Esophagus muscularis mucosa (tissue), 4 donors: ENCODE measurements around the gene CNFN. TPM values are rescaled to one million over a fixed set of nuclear protein-coding genes. Genes with fewer than 3 reads are reported as not detected.
A peak's percentile ranks its signal among the peaks of the same experiment; 100 is the strongest.

Experiments used
- DNase-seq: peaks from one replicate; pipeline ENCODE4 v3.0.0-alpha.2; 2017; ENCODE audit errors: extremely low spot score
- H3K27ac ChIP-seq, 4 donors: fragments of 200-600 bp; sonication (generic); replicated peaks in 1 of 4; 1 replicate in 3 of 4; 2 replicates in 1 of 4; pipeline ENCODE4 v1.5.1; 2016 to 2019; ENCODE audit warnings: mild to moderate bottlenecking in 1 of 4
- H3K27me3 ChIP-seq, 4 donors: fragments of 200-600 bp; sonication (generic); one replicate each; pipeline versions ENCODE4 v1.5.1 to v1.6.0; 2016 to 2019
- H3K36me3 ChIP-seq, 4 donors: fragments of 200-600 bp; sonication (generic); one replicate each; pipeline ENCODE4 v1.5.1; 2016 to 2019
- H3K4me1 ChIP-seq, 4 donors: fragments of 200-600 bp; sonication (generic); one replicate each; pipeline ENCODE4 v1.5.1; 2016 to 2019
- H3K4me3 ChIP-seq, 4 donors: fragments of 200-600 bp; sonication (generic); 1 replicate in 2 of 4; 2 replicates in 2 of 4; pipeline ENCODE4 v1.5.1; 2016 to 2019; ENCODE audit warnings: mild to moderate bottlenecking in 4 of 4, moderate library complexity in 1 of 4
- H3K9me3 ChIP-seq, 4 donors: fragments of 200-600 bp; sonication (generic); 1 replicate in 3 of 4; 2 replicates in 1 of 4; pipeline ENCODE4 v1.5.1; 2016 to 2019
- EP300 ChIP-seq: sonication (generic); formaldehyde crosslinking; IDR thresholded peaks from one replicate; pipeline ENCODE4 v1.6.1; 2017; ENCODE audit warnings: antibody characterized with exemption
- POLR2A ChIP-seq: fragments of 450-650 bp; IDR thresholded peaks from one replicate; pipeline ENCODE4 v1.6.1; 2017; ENCODE audit warnings: antibody characterized with exemption, moderate library complexity, mild to moderate bottlenecking, low read depth
- POLR2AphosphoS5 ChIP-seq, 2 donors: sonication (generic); formaldehyde crosslinking; IDR thresholded peaks; one replicate each; pipeline ENCODE4 v1.6.1; 2017; ENCODE audit warnings: antibody characterized with exemption in 2 of 2
- WGBS: methylation state at CpG from one replicate; pipeline ENCODE4 v1.1.5; 2018; 5-methylcytosine and 5-hydroxymethylcytosine counted together
- intact Hi-C: fragments of 100-400 bp; cut with DNase I; formaldehyde crosslinking; loops from one replicate; pipeline ENCODE4 v1.15.1; 2023
- total RNA-seq, 4 donors: library from RNA; depleted of rRNA; stranded (reverse); fragments of >200 nt; gene quantifications; one replicate each; pipeline versions ENCODE4 v1.1.0 to v1.2.1, GENCODE V29; 2016
- TF ChIP-seq, protein P1 (sequence below), 3 experiments: fragments of 200-600 bp in 2 of 3; fragments of 450-650 bp in 1 of 3; sonication (generic) in 2 of 3; IDR thresholded peaks; one replicate each; pipeline ENCODE4 v1.5.1; 2017 to 2019; ENCODE audit warnings: antibody characterized with exemption in 3 of 3, mild to moderate bottlenecking in 2 of 3, moderate library complexity in 1 of 3

The CNFN gene
- total RNA-seq, 4 donors from 2014 or later: 0.92 to 2.5 TPM; not detected in 2

DNA sequence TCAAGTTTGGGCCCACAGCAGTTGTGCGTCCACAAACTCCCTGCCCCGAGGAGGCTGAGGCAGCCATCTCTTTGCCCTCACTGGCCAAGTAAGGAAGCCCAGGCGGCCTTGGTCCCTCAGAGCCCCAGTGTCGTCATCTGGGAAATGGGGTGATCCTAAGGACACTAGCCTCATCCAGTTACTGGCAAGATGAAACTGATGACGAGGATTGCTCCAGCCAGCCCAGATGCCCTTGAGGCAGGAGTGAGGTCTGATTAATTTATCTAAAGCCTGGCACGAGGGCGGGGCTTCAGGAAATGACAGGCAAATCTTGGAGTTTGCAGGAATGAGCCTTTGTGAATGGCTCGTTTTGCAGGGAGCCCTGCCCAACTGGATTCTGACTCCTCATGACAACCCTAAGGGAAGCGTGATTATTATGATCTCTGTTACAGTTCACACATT lies 31.5 kb upstream of the CNFN start:
- H3K27ac ChIP-seq: peak overlapping the region; percentile 30 to 81 (median 56)

GRCh38 chr19:42421101-42421500 lies 31.0 kb upstream of the CNFN start:
- WGBS: 83% methylated on average over 4 of the region's 4 CpGs
- H3K27me3 ChIP-seq: no peaks in the 10 kb centered on the region
- TF ChIP-seq POLR2A (no peak), EP300 (no peak), POLR2AphosphoS5 (IDR thresholded peaks at IDR 0.05) (no peak)
- TF ChIP-seq, protein P1, sequence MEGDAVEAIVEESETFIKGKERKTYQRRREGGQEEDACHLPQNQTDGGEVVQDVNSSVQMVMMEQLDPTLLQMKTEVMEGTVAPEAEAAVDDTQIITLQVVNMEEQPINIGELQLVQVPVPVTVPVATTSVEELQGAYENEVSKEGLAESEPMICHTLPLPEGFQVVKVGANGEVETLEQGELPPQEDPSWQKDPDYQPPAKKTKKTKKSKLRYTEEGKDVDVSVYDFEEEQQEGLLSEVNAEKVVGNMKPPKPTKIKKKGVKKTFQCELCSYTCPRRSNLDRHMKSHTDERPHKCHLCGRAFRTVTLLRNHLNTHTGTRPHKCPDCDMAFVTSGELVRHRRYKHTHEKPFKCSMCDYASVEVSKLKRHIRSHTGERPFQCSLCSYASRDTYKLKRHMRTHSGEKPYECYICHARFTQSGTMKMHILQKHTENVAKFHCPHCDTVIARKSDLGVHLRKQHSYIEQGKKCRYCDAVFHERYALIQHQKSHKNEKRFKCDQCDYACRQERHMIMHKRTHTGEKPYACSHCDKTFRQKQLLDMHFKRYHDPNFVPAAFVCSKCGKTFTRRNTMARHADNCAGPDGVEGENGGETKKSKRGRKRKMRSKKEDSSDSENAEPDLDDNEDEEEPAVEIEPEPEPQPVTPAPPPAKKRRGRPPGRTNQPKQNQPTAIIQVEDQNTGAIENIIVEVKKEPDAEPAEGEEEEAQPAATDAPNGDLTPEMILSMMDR (IDR thresholded peaks at IDR 0.05): no peak
- H3K4me1 ChIP-seq: peaks cover 36 to 45% (median 42%) of the 10 kb centered on the region in 4 donors
- H3K36me3 ChIP-seq: peaks cover 0 to 4% (median 0%) of the 10 kb centered on the region in 4 donors
- H3K4me3 ChIP-seq: no peak overlapping the region
- no peaks in the 10 kb centered on the region for H3K9me3 ChIP-seq
- no peak for DNase-seq
- intact Hi-C loops: no loop called here
- peak overlapping the region; percentile 18 to 38 (median 33) for H3K27ac ChIP-seq

More for the DNA sequence above, 31.5 kb upstream of the CNFN start:
- intact Hi-C loops: no loop called here
- no peak for DNase-seq
- peak; percentile 38 to 44 for TF ChIP-seq POLR2AphosphoS5 (IDR thresholded peaks at IDR 0.05)
- TF ChIP-seq POLR2A: no peak
- TF ChIP-seq, protein P1 (IDR thresholded peaks at IDR 0.05): no peak
- TF ChIP-seq EP300: no peak
- Histone ChIP-seq H3K27me3 (no peaks in the 10 kb centered on the region), H3K4me3 (no peak overlapping the region), H3K36me3 (peaks cover 0 to 4% (median 0%) of the 10 kb centered on the region in 4 donors), H3K9me3 (no peaks in the 10 kb centered on the region), H3K4me1 (peaks cover 36 to 45% (median 43%) of the 10 kb centered on the region in 4 donors)
- 76% methylated on average over 7 of the region's 9 CpGs for WGBS

- H3K9me3 ChIP-seq: no peaks in the 10 kb centered on the region
- 42% methylated on average over 9 of the region's 10 CpGs for WGBS
- DNase-seq: no peak
- H3K4me3 ChIP-seq: no peak overlapping the region
- no peaks in the 10 kb centered on the region for H3K27me3 ChIP-seq
- no peak for TF ChIP-seq POLR2A
- TF ChIP-seq, protein P1 (IDR thresholded peaks at IDR 0.05): peak; percentile 27 to 42 (median 40)
- TF ChIP-seq POLR2AphosphoS5 (IDR thresholded peaks at IDR 0.05): no peak
- TF ChIP-seq EP300: no peak
- intact Hi-C loops: no loop called here
- H3K27ac ChIP-seq: peak overlapping the region in 1 of 4 donors; percentile 36
- peaks cover 0 to 4% (median 0%) of the 10 kb centered on the region in 4 donors for H3K36me3 ChIP-seq
- peaks cover 36 to 45% (median 42%) of the 10 kb centered on the region in 4 donors for H3K4me1 ChIP-seq
Measured at GRCh38 chr19:42420055-42420544, 30.0 kb upstream of the CNFN start.

DNA sequence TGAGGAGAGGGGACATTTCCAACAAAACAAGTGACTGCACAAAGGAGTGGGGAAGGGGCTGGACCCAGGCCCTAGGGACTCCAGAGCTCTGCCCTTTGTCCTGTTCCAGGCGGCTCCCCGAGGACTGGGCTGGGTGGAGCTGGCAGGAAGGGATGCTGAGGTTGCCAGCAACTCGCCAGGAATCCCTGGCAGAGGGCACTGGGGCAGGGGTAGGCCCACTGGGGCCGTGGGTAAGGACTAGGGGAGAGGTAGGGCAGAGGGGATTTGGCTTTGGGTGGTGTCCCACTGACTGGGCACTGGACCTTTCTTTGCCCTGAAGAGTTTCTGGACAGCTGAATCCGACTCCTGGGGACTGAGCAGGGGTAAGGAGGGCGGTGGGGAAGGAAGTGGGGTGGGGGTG lies 29.2 kb upstream of the CNFN start:
- TF ChIP-seq, protein P1 (IDR thresholded peaks at IDR 0.05): no peak
- no peak for TF ChIP-seq POLR2A
- no peak for TF ChIP-seq POLR2AphosphoS5 (IDR thresholded peaks at IDR 0.05)
- no peak for TF ChIP-seq EP300
- peaks cover 0 to 11% (median 4%) of the 10 kb centered on the region in 4 donors for H3K36me3 ChIP-seq
- no peaks in the 10 kb centered on the region for H3K9me3 ChIP-seq
- WGBS: 83% methylated on average over 5 of the region's 6 CpGs
- intact Hi-C loops: no loop called here
- H3K27ac ChIP-seq: peak overlapping the region in 1 of 4 donors; percentile 44
- peaks cover 30 to 42% (median 40%) of the 10 kb centered on the region in 4 donors for H3K4me1 ChIP-seq
- H3K4me3 ChIP-seq: no peak overlapping the region
- no peak for DNase-seq
- no peaks in the 10 kb centered on the region for H3K27me3 ChIP-seq
